ENCODE measurements around the gene ZNF609.

- TF ChIP-seq ARNTL (CRISPR knock-in tag; IDR thresholded peaks at IDR 0.05; ENCODE audit: borderline replicate concordance, low read depth) (no peak), RARB (CRISPR knock-in tag; IDR thresholded peaks at IDR 0.05) (no peak), ZFP3 (CRISPR knock-in tag; IDR thresholded peaks at IDR 0.05) (no peak), ISL1 (CRISPR knock-in tag; IDR thresholded peaks at IDR 0.05) (no peak), TOX (CRISPR knock-in tag; IDR thresholded peaks at IDR 0.05; ENCODE audit: borderline replicate concordance) (no peak), CREB5 (CRISPR knock-in tag; IDR thresholded peaks at IDR 0.05; ENCODE audit: low read depth) (no peak), OSR1 (CRISPR knock-in tag; IDR thresholded peaks at IDR 0.05) (no peak), ZFP30 (CRISPR knock-in tag; IDR thresholded peaks at IDR 0.05) (no peak)
- TF ChIP-seq, protein P1, sequence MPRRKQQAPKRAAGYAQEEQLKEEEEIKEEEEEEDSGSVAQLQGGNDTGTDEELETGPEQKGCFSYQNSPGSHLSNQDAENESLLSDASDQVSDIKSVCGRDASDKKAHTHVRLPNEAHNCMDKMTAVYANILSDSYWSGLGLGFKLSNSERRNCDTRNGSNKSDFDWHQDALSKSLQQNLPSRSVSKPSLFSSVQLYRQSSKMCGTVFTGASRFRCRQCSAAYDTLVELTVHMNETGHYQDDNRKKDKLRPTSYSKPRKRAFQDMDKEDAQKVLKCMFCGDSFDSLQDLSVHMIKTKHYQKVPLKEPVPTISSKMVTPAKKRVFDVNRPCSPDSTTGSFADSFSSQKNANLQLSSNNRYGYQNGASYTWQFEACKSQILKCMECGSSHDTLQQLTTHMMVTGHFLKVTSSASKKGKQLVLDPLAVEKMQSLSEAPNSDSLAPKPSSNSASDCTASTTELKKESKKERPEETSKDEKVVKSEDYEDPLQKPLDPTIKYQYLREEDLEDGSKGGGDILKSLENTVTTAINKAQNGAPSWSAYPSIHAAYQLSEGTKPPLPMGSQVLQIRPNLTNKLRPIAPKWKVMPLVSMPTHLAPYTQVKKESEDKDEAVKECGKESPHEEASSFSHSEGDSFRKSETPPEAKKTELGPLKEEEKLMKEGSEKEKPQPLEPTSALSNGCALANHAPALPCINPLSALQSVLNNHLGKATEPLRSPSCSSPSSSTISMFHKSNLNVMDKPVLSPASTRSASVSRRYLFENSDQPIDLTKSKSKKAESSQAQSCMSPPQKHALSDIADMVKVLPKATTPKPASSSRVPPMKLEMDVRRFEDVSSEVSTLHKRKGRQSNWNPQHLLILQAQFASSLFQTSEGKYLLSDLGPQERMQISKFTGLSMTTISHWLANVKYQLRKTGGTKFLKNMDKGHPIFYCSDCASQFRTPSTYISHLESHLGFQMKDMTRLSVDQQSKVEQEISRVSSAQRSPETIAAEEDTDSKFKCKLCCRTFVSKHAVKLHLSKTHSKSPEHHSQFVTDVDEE (CRISPR knock-in tag; IDR thresholded peaks at IDR 0.05): no peak
Observed at GRCh38 chr15:64717130-64717529, 256.8 kb downstream of the ZNF609 start.

Measured in SK-N-SH treated with all-trans-retinoic acid at 6 μM for 48 hours (cell line).